Stimulated activated CD4-positive, alpha-beta T cell treated with anti-CD3 and anti-CD28 coated beads, TNF-alpha, amount 100 ng/mL, for 4 hours (primary cell): ENCODE results near the gene TUBA3D.
"Not testable (repeated sequence)": the region's sequence is repeated elsewhere in the genome, so short reads cannot be mapped to it uniquely, and the experiment has no call there.

Experiments used
- DNase-seq, 3 experiments: peaks; one replicate each; pipeline ENCODE4 v3.0.0-alpha.2; 2020; ENCODE audit warnings: low read depth in 3 of 3

Gene TUBA3D

DNA sequence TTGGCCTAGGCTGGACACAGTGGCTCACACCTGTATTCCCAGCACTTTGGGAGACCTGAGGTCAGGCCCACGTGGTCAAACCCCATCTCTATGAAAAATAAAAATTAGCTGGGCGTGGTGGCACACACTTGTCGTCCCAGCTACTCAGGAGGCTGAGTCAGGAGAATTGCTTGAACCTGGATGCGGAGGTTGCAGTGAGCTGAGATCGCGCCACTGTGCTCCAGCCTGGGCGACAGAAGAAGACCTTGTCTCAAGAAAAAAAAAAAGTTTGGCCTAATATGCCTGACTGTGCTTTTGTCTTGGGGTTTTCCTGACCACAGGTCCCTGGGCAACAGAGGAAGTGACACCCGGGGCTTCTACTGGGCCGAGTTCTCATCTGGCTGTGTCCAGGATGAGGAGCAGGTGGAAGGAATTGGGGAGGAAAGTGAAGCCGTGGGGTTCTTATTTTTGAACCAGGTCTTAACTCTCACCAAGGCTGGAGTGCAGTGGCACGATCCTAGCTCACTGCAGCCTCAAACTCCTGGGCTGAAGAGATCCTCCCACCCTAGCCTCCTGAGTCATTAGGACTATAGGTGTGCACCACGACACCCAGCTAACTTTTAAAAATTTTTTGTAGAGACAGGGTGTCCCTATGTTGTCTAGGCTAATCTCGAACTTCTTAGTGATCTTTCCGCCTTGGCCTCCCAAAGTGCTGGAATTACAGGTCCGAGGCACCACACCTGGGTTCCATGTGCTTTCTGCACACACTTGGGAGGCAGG is 38.7 kb downstream of the TUBA3D start:
- not testable (repeated sequence) for DNase-seq

- DNase-seq, result not testable (repeated sequence)
These were observed 39.3 kb downstream of the TUBA3D start for GRCh38 chr2:131515235-131515634.

- DNase-seq, result no peak
These were observed 40.1 kb downstream of the TUBA3D start for GRCh38 chr2:131516011-131516410.

GRCh38 chr2:131516621-131517020 is 40.7 kb downstream of the TUBA3D start:
- DNase-seq, result not testable (repeated sequence)

GRCh38 chr2:131517106-131517831 is 41.4 kb downstream of the TUBA3D start:
- no peak for DNase-seq

DNA sequence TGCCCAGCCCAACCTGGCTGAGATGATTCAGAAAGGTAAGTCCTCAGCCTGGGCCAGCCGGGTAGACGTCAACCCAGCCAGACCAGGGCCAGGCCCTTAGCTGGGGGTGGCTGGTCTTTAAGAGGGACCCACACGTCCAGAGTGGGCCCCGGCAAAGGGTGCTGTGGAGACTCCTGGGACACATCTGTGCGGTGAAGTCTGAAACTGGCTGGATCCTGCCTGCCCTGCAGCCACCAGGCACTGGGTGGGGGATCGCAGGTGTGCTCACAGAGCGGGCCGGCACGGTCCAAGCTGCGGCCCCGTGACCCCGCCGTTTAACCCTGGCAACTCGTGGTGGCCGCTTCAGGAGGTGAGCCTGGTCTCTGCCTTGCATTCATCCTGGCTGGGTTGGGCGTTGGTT is 41.9 kb downstream of the TUBA3D start:
- not testable (repeated sequence) for DNase-seq

GRCh38 chr2:131518531-131518930 is 42.6 kb downstream of the TUBA3D start:
- DNase-seq, result not testable (repeated sequence)

DNA sequence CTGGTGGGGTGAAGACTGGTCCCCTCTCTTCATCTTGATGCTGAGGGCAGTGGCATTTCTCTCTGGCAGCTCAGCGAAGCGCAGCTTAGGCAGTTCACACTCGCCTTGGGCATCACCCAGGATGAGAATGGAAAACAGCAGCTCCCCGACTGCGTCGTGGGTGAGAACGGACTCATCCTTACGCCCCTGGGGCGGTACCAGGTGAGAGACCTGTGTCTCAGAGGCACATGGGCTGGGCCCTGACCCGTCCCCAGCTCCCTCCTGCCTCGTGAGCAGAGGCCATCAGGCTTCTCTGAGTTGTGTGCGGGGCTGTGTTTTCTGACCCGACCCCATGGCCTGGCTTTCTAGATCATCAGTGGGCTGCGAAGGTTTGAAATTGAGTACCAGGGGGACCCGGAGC is 43.5 kb downstream of the TUBA3D start:
- DNase-seq, result no peak

DNA sequence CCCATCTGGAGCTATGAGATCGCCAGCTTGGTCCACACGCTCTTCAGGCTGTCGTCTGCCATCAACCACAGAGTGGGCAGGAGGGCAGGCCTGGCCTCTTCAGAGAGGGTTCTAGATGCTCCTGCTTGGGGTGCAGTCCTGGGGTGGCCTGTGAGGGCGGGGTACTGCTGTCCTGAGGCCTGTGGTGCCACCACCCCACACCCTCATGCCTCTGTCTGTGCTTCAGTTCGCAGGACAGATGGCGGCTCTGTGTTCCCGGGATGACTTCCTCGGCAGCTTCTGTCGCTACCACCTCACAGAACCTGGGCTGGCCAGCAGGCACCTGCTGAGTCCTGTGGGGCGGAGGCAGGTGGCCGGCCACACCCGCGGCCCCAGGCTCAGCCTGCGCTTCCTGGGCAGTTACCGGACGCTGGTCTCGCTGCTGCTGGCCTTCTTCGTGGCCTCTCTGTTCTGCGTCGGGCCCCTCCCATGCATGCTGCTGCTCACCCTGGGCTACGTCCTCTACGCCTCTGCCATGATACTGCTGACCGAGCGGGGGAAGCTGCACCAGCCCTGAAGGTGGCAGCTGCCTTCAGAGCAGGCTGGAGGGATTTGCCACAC is 44.1 kb downstream of the TUBA3D start:
- DNase-seq, result not testable (repeated sequence)

- no peak for DNase-seq
These were observed 44.6 kb downstream of the TUBA3D start for GRCh38 chr2:131520526-131520925.

GRCh38 chr2:131521524-131521923 is 45.6 kb downstream of the TUBA3D start:
- DNase-seq, result not testable (repeated sequence)

DNA sequence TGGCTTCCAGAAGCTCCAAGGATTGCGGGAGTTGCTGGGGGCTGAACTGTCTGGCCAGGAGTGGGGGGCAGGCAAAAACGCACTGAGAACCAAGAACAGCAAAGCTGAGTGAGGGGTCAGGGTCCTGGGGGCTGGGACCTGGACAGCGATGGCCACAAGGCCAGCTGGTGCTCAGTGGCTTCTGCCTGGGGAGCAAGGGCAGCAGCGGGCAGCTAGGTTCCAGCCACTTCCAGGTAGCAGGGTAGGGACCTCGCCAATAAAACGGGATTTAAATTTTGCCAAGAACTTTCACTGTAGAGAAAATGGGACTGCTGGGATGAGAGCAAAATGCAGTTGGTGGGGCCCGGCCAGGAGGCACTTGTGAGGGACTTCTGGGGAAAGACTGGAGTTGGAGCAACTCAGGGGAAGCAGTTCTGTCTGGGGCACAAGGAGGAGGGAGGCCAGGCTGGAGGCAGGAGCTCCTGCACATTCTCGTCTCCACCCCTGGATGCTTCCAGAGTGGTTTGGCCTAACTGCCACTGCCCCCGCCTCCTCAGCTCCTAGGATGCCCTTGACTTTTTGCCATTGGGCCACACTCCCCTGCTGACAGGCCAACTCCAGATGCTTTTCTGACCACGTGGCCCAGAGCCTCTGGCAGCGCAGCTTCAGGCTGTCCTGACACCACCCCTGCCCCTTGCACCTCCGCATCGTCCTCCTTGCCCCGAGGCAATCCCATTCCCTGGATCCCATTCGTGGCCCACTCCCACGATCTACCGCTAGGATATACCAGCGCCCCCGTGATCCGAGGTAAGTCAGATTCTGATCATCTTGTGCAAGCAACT is 46.3 kb downstream of the TUBA3D start:
- no peak for DNase-seq

DNA sequence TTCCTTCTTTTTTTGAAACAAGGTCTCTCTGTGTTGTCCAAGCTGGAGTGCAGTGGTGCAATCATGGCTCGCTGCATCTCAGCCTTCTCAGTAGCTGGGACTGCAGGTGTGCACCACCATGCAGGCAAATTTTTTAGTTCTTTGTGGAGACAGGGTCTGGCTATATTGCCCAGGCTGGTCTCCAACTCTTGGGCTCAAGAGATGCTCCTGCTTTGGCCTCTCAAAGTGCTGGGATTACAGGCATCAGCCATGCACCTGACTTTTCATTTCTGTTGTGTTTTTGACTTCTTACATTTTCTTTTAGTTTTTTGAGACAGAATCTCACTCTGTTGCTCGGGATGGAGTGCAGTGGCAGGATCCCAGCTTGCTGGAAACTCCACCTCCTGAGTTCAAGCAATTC is 49.3 kb downstream of the TUBA3D start:
- DNase-seq, result not testable (repeated sequence)

DNA sequence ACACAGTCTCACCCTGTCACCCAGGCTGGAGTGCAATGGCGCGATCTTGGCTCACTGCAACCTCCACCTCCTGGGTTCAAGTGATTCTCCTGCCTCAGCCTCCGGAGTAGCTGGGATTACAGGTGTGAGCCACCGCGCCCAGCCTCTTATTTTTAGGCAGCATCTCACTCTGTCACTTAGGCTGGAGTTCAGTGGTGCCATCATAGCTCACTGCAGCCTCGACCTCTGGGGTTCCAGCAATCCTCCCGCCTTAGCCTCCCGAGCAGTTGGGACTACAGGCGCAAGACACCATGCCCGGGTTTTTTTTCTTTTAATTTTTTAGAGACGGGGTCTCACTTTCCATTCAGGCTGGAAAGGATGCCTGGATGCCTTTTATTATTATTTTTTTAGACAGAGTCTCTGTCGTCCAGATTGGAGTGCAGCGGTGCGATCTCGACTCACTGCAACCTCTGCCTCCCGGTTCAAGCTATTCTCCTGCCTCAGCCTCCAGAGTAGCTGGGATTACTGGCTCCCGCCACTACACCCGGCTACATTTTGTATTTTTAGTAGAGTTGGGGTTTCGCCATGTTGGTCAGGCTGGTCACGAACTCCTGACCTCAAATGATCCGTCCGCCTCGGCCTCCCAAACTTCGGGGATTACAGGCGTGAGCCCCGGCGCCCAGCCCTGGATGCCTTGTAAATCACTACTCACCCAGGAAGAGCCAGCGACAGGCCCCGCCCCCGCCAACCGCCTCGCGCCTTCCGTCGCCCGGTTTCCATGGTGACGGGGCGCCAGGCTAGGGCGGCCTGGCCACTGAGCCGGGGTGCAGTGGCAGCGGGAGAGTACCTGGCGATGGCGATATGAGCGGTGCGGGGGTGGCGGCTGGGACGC is 51.4 kb downstream of the TUBA3D start, which contains the start of gene CCDC74A:
CCDC74A (plus strand) TSS at position 758 of the 871 bp plus-strand sequence; CDS start at position 841, 83 bp downstream.
- peak; percentile 62 to 64 (median 63) for DNase-seq

DNA sequence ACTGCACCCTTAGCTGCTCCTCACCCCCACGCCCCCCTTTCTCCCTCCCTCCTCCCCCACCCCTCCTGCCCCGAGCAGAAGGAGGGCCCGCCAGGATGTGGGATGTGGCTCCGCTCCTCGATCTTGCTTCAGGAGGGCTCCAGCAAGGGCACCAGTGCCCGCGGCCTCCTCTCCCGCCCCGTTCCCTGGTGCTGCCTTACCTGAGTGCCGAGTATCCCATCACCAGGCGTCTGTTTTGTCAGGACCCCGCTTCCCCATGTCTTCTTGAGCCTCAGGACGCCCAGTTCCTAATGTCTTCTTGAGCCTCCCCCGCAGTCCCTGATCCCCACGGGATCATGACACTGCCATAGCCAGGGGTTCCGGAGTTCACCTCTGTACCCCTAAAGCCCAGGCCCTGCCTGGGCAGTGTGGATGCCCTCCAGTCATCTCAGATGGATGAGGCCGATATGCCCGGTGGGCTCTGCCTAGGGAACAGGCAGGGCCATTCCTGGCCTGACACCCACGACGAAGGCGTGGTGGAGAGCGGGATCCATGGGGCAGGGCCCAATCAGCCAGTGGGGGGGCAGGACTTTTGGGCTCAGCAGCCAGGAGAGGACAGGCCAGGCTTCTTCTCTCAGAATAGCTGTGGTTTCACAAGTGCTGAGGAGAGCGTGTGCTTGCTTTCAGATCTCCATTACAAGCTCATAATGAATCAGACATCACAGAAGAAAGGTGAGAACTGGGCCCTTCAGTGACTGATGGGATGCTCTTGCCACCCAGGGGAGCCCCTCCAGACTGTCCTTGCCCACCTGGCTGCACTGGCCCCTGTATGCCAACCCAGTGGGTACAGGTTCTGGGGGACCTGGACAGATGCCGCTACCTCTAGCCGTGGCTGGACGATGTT is 53.3 kb downstream of the TUBA3D start:
- DNase-seq, result not testable (repeated sequence)

DNA sequence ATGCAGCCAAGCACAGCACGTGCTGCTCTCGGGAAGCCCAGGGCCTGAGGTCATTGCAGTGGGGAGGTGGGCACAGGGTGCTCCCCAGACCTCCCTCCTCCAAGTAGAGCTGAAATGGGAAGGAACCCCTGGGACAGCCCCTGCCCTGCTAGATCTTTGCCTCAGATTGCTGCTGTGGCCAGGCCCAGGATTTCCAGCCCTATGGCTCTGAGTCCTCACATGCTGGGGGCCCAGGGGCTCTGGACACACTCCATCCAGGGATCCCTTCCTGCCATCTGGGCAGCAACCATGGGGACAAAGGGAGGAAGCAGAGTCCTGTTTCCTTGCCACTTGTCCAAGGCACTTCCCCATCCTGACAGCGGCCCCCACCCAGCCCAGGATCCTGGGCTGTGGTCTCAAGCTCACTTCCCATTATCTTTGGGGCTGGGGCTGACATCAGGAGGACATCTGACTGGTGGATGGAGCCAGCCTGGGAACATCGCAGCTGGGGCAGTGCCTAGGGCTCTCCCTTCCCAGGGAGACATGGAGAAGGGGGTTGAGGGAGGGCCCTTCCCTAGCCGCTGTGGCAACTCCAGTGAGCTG is 54.0 kb downstream of the TUBA3D start:
- not testable (repeated sequence) for DNase-seq

- not testable (repeated sequence) for DNase-seq
These were observed 54.9 kb downstream of the TUBA3D start for GRCh38 chr2:131530626-131531344.

GRCh38 chr2:131531547-131532185 is 55.7 kb downstream of the TUBA3D start:
- DNase-seq, result not testable (repeated sequence)
